HepG2 (cell line): ENCODE data around the gene AANAT. TPM values are rescaled to one million over a fixed set of nuclear protein-coding genes. Genes with fewer than 3 reads are reported as not detected.

Source experiments
- FOXK1 ChIP-seq: sonication (generic); formaldehyde crosslinking; IDR thresholded peaks from 2 replicates; pipeline ENCODE4 v1.4.0; 2020; ENCODE audit warnings: low read depth, missing genetic modification reagents, borderline replicate concordance
- GTF3A ChIP-seq: sonication (generic); formaldehyde crosslinking; conservative IDR thresholded peaks from 2 replicates; pipeline ENCODE4 v1.4.0; 2020; ENCODE audit warnings: mild to moderate bottlenecking, missing genetic modification reagents
- MED1 ChIP-seq: sonication (generic); formaldehyde crosslinking; IDR thresholded peaks from 2 replicates; pipeline ENCODE4 v1.4.0; 2020; ENCODE audit warnings: missing genetic modification reagents
- MLX ChIP-seq: IDR thresholded peaks from 2 replicates; pipeline ENCODE4 v1.6.1; 2016
- NFE2L2 ChIP-seq: fragments of 150-350 bp; IDR thresholded peaks from 2 replicates; pipeline ENCODE4 v1.6.1; 2014; ENCODE audit warnings: low read length
- NR2F1 ChIP-seq, 2 experiments: fragments of 450-650 bp in 1 of 2; formaldehyde crosslinking in 1 of 2; IDR thresholded peaks; 2 replicates each; pipeline versions ENCODE4 v1.5.0 to v1.6.1; 2016 to 2020; ENCODE audit warnings: mild to moderate bottlenecking in 1 of 2, missing compliant biosample characterization in 1 of 2, missing genetic modification reagents in 1 of 2, moderate library complexity in 1 of 2
- POGK ChIP-seq: sonication (generic); formaldehyde crosslinking; conservative IDR thresholded peaks from 2 replicates; pipeline ENCODE4 v1.8.0; 2022; ENCODE audit warnings: mild to moderate bottlenecking, moderate library complexity, missing genetic modification reagents
- RXRB ChIP-seq: IDR thresholded peaks from 2 replicates; pipeline ENCODE4 v1.6.1; 2016; ENCODE audit warnings: borderline replicate concordance, missing genetic modification reagents, missing compliant biosample characterization
- SP1 ChIP-seq, 2 experiments: fragments of 450-650 bp in 1 of 2; sonication (generic) in 1 of 2; formaldehyde crosslinking in 1 of 2; IDR thresholded peaks; 2 replicates each; pipeline versions ENCODE4 v1.4.0 to v1.6.1; 2016 to 2020; ENCODE audit warnings: missing genetic modification reagents in 1 of 2
- SRSF1 ChIP-seq: fragments of 200-400 bp; formaldehyde crosslinking; optimal IDR thresholded peaks from 2 replicates; pipeline ENCODE3; 2017; ENCODE audit warnings: mild to moderate bottlenecking, low read depth, low read length, moderate library complexity
- TEAD3 ChIP-seq: optimal IDR thresholded peaks from 2 replicates; pipeline ENCODE3; 2016; ENCODE audit warnings: borderline replicate concordance
- ZBTB25 ChIP-seq: IDR thresholded peaks from 2 replicates; pipeline ENCODE4 v1.6.1; 2018; ENCODE audit warnings: missing genetic modification reagents
- ZBTB42 ChIP-seq: sonication (generic); formaldehyde crosslinking; IDR thresholded peaks from 2 replicates; pipeline ENCODE4 v1.5.0; 2020; ENCODE audit warnings: mild to moderate bottlenecking, missing genetic modification reagents
- ZFP62 ChIP-seq: sonication (generic); formaldehyde crosslinking; IDR thresholded peaks from 2 replicates; pipeline ENCODE4 v1.4.0; 2020; ENCODE audit warnings: missing genetic modification reagents
- ZNF569 ChIP-seq: sonication (generic); formaldehyde crosslinking; IDR thresholded peaks from 2 replicates; pipeline ENCODE4 v1.5.0; 2020; ENCODE audit warnings: mild to moderate bottlenecking, missing genetic modification reagents, moderate library complexity, borderline replicate concordance
- polyA plus RNA-seq, 8 experiments: library from polyadenylated mRNA; depleted of rRNA in 3 of 8; stranded (reverse) in 7 of 8; unstranded in 1 of 8; fragments of >200 nt; fragmentation: Illumina TruSeq in 4 of 8; extraction: Trizol in 4 of 8; gene quantifications; 2 replicates each; pipeline versions ENCODE4 v1.2.1 to v1.2.3, GENCODE V29; 2011 to 2016; ENCODE audit warnings: low read depth in 4 of 8, missing spikeins in 1 of 8, mixed read lengths in 1 of 8; ENCODE audit not compliant: insufficient read depth in 1 of 8
- total RNA-seq, 5 experiments: library from RNA; depleted of rRNA; stranded (reverse); fragments of >200 nt; fragmentation: Illumina TruSeq; extraction: Trizol; gene quantifications; 2 replicates each; pipeline ENCODE4 v1.2.3, GENCODE V29; 2016; ENCODE audit warnings: low read depth in 1 of 5

AANAT gene
- total and polyA plus RNA-seq, 2 of the 13 experiments (the other 11 are each of a cell fraction or from before 2014, with no cell fraction given): 0.07 TPM; not detected in 1

GRCh38 chr17:76474894-76475293, 7.5 kb downstream of the AANAT start (continued):
- TF ChIP-seq TEAD3 (CRISPR knock-in tag): no peak
- TF ChIP-seq MLX (CRISPR knock-in tag): no peak
- TF ChIP-seq RXRB (CRISPR knock-in tag): no peak
- no peak for TF ChIP-seq SRSF1
- no peak for TF ChIP-seq MED1 (CRISPR knock-in tag)
- no peak for TF ChIP-seq GTF3A (CRISPR knock-in tag)
- TF ChIP-seq NFE2L2: no peak
- no peak for TF ChIP-seq FOXK1 (CRISPR knock-in tag)
- TF ChIP-seq ZFP62 (CRISPR knock-in tag): no peak
- TF ChIP-seq POGK (CRISPR knock-in tag): no peak
- no peak for TF ChIP-seq SP1 (IDR thresholded peaks at IDR 0.05)
- no peak for TF ChIP-seq SP1 (CRISPR knock-in tag; IDR thresholded peaks at IDR 0.05)
- TF ChIP-seq NR2F1 (CRISPR knock-in tag; IDR thresholded peaks at IDR 0.05): no peak
- TF ChIP-seq ZNF569: no peak
- TF ChIP-seq ZBTB42 (CRISPR knock-in tag): no peak
- TF ChIP-seq ZBTB25 (CRISPR knock-in tag): no peak
- TF ChIP-seq, all 625 proteins: peak for 3
